IPS-20b (cell line): Measurements from ENCODE around the gene HYDIN.

Source experiments
- H3K27ac ChIP-seq: one replicate; pipeline ENCODE4 v1.5.1; 2013; ENCODE audit warnings: low read length
- H3K27me3 ChIP-seq: 2 replicates; pipeline ENCODE4 v1.6.1; 2013; ENCODE audit warnings: mild to moderate bottlenecking, low read length, inconsistent platforms; ENCODE audit not compliant: insufficient read depth
- H3K36me3 ChIP-seq: 2 replicates; pipeline ENCODE4 v1.6.1; 2013; ENCODE audit warnings: low read depth, mild to moderate bottlenecking, inconsistent platforms, low read length, moderate library complexity; ENCODE audit not compliant: insufficient read depth
- H3K4me1 ChIP-seq: 2 replicates; pipeline ENCODE4 v1.6.1; 2013; ENCODE audit warnings: mild to moderate bottlenecking, control low read depth, inconsistent platforms, low read length, moderate library complexity; ENCODE audit not compliant: insufficient read depth
- H3K4me3 ChIP-seq: 2 replicates; pipeline ENCODE4 v1.5.1; 2013; ENCODE audit warnings: mild to moderate bottlenecking, low read length, inconsistent platforms
- H3K9ac ChIP-seq: 2 replicates; pipeline ENCODE4 v1.6.1; 2013; ENCODE audit warnings: low read depth, mild to moderate bottlenecking, inconsistent platforms, low read length, moderate library complexity
- H3K9me3 ChIP-seq: 2 replicates; pipeline ENCODE4 v1.6.1; 2013; ENCODE audit warnings: mild to moderate bottlenecking, low read depth, low read length, inconsistent platforms; ENCODE audit not compliant: insufficient read depth

HYDIN gene

GRCh38 chr16:71218306-71218963 lies 12.1 kb downstream of the HYDIN start:
- Histone ChIP-seq H3K36me3 (no peaks in the 10 kb centered on the region), H3K27me3 (no peaks in the 10 kb centered on the region), H3K4me3 (no peak overlapping the region), H3K9me3 (no peaks in the 10 kb centered on the region), H3K4me1 (peaks cover 4% of the 10 kb centered on the region; the same call in 1 of the 2 replicates), H3K27ac (no peak overlapping the region), H3K9ac (no peak overlapping the region)

GRCh38 chr16:71217506-71217905 lies 13.0 kb downstream of the HYDIN start:
- Histone ChIP-seq H3K9ac (no peak overlapping the region), H3K4me1 (peaks cover 4% of the 10 kb centered on the region; the same call in 1 of the 2 replicates), H3K27ac (no peak overlapping the region), H3K9me3 (no peaks in the 10 kb centered on the region), H3K36me3 (no peaks in the 10 kb centered on the region), H3K4me3 (no peak overlapping the region), H3K27me3 (no peaks in the 10 kb centered on the region)

GRCh38 chr16:71216714-71217113 lies 13.8 kb downstream of the HYDIN start:
- H3K9ac ChIP-seq, result no peak overlapping the region
- H3K9me3 ChIP-seq, result no peaks in the 10 kb centered on the region
- H3K27me3 ChIP-seq, result no peaks in the 10 kb centered on the region
- peaks cover 4% of the 10 kb centered on the region; the same call in 1 of the 2 replicates for H3K4me1 ChIP-seq
- no peak overlapping the region for H3K4me3 ChIP-seq
- no peaks in the 10 kb centered on the region for H3K36me3 ChIP-seq
- H3K27ac ChIP-seq, result no peak overlapping the region

GRCh38 chr16:71214746-71215381 lies 15.7 kb downstream of the HYDIN start:
- no peak overlapping the region for H3K27ac ChIP-seq
- H3K9me3 ChIP-seq, result no peaks in the 10 kb centered on the region
- no peaks in the 10 kb centered on the region for H3K27me3 ChIP-seq
- peaks cover 4% of the 10 kb centered on the region; the same call in 1 of the 2 replicates for H3K4me1 ChIP-seq
- H3K4me3 ChIP-seq, result no peak overlapping the region
- no peaks in the 10 kb centered on the region for H3K36me3 ChIP-seq
- H3K9ac ChIP-seq, result no peak overlapping the region

- Histone ChIP-seq H3K27ac (no peak overlapping the region), H3K4me3 (no peak overlapping the region), H3K4me1 (no peaks in the 10 kb centered on the region), H3K36me3 (no peaks in the 10 kb centered on the region), H3K27me3 (no peaks in the 10 kb centered on the region), H3K9me3 (no peaks in the 10 kb centered on the region; the same call in 1 of the 2 replicates), H3K9ac (no peak overlapping the region)
Measured at GRCh38 chr16:71205482-71206131, 24.9 kb downstream of the HYDIN start.

GRCh38 chr16:71203631-71204030 lies 26.9 kb downstream of the HYDIN start:
- Histone ChIP-seq H3K4me3 (no peak overlapping the region), H3K36me3 (no peaks in the 10 kb centered on the region), H3K9me3 (no peaks in the 10 kb centered on the region; the same call in 1 of the 2 replicates), H3K27me3 (no peaks in the 10 kb centered on the region), H3K9ac (no peak overlapping the region), H3K4me1 (peaks cover 3% of the 10 kb centered on the region; the same call in 1 of the 2 replicates), H3K27ac (no peak overlapping the region)

GRCh38 chr16:71201556-71201955 lies 29.0 kb downstream of the HYDIN start:
- Histone ChIP-seq H3K4me3 (no peak overlapping the region), H3K9ac (no peak overlapping the region), H3K9me3 (no peaks in the 10 kb centered on the region; the same call in 1 of the 2 replicates), H3K27ac (no peak overlapping the region), H3K27me3 (no peaks in the 10 kb centered on the region), H3K36me3 (no peaks in the 10 kb centered on the region), H3K4me1 (peaks cover 3% of the 10 kb centered on the region; the same call in 1 of the 2 replicates)

GRCh38 chr16:71201054-71201453 lies 29.5 kb downstream of the HYDIN start:
- no peak overlapping the region for H3K9ac ChIP-seq
- no peak overlapping the region for H3K4me3 ChIP-seq
- no peaks in the 10 kb centered on the region for H3K36me3 ChIP-seq
- H3K4me1 ChIP-seq, result peaks cover 3% of the 10 kb centered on the region; the same call in 1 of the 2 replicates
- no peak overlapping the region for H3K27ac ChIP-seq
- H3K9me3 ChIP-seq, result no peaks in the 10 kb centered on the region; the same call in 1 of the 2 replicates
- no peaks in the 10 kb centered on the region for H3K27me3 ChIP-seq

- Histone ChIP-seq H3K9ac (no peak overlapping the region), H3K27me3 (no peaks in the 10 kb centered on the region), H3K4me3 (no peak overlapping the region), H3K9me3 (no peaks in the 10 kb centered on the region), H3K27ac (no peak overlapping the region), H3K36me3 (no peaks in the 10 kb centered on the region), H3K4me1 (peaks cover 3% of the 10 kb centered on the region; the same call in 1 of the 2 replicates)
Measured at GRCh38 chr16:71198408-71198807, 32.1 kb downstream of the HYDIN start.

- no peak overlapping the region for H3K9ac ChIP-seq
- H3K36me3 ChIP-seq, result no peaks in the 10 kb centered on the region
- no peak overlapping the region for H3K27ac ChIP-seq
- no peaks in the 10 kb centered on the region for H3K27me3 ChIP-seq
- H3K9me3 ChIP-seq, result no peaks in the 10 kb centered on the region
- no peak overlapping the region for H3K4me3 ChIP-seq
- no peaks in the 10 kb centered on the region for H3K4me1 ChIP-seq
Measured at GRCh38 chr16:71192387-71192786, 38.1 kb downstream of the HYDIN start.

GRCh38 chr16:71188956-71189712 lies 41.4 kb downstream of the HYDIN start:
- Histone ChIP-seq H3K27ac (no peak overlapping the region), H3K9ac (no peak overlapping the region), H3K4me3 (no peak overlapping the region), H3K36me3 (no peaks in the 10 kb centered on the region), H3K9me3 (no peaks in the 10 kb centered on the region), H3K4me1 (peaks cover 3% of the 10 kb centered on the region; the same call in 1 of the 2 replicates), H3K27me3 (no peaks in the 10 kb centered on the region)
